ENCODE results near the gene KCNJ1. TPM values are rescaled to one million over a fixed set of nuclear protein-coding genes. Genes with fewer than 3 reads are reported as not detected.

The KCNJ1 gene
- polyA plus RNA-seq, 3 donors, result 101 to 121 (median 109) TPM

DNA sequence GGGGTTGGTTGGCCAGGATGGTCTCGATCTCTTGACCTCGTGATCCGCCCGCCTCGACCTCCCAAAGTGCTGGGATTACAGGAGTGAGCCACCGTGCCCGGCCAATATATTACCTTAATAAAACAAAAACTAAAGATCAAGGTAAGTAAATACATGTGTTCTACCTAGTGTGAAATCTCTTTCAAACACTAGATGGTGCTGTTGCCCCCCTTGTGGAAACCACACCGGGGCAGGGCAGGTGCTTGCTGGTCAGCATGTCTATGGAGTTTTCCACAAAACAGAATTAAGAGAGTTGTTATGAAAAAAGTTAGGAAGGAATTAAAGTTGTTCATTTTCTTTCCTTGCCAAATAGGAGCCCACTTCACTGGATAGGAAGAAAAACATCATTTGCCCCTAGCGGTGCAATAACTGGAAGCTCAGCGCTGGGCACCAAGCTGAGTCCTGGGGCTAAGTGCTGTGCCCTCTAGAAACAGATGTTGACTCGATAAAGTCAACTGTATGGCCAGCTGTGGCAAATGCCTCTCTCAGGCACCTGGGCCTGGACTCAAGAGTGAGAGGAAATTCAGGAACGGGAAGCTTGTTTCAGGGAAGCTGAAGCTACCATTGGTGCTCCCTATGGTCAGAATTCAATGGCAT, 17.7 kb upstream of the KCNJ1 start:
- DNase-seq (ENCODE audit: low read depth in 3 of 3, low spot score in 2 of 3), result no peak

DNA sequence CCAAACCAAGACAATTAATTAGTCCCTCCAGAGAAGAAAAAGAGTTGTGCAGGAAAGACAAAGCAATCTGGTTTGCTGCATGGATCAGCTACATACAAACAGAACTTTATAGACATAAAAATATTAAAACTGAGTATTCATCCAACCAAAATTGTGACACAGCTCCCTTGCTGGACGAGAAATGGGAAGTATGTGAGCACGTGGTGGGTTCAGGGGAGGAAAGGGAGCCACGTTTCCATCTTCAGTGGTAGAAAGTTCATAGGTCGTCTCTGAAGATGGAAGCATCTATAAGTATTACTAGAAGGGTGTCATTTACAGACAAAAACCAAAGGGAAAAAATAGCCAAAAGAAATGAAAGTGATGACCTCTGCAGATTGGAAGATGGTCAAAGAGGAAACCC, 17.0 kb upstream of the KCNJ1 start:
- DNase-seq (ENCODE audit: low read depth in 3 of 3, low spot score in 2 of 3), result no peak

DNA sequence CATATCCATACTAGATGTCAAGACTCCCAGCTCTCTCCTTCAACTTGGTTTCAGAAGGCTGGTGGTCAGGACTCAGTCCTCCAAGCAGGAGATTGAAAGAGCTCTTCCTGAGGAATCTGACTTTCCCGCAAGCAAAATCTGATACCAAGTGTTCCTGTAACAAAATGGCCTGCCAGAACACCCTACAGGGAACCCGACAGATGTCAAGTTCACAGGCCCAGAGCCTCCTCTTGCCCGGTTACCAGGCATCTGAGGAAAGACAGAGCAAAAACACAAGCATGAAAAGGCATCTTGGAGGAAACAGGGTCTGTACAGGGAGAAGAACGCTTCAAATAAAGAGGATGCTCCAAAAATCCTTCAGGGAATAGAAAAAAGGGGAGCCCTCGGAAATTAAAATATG, 15.4 kb upstream of the KCNJ1 start:
- no peak for DNase-seq (ENCODE audit: low read depth in 3 of 3, low spot score in 2 of 3)

DNA sequence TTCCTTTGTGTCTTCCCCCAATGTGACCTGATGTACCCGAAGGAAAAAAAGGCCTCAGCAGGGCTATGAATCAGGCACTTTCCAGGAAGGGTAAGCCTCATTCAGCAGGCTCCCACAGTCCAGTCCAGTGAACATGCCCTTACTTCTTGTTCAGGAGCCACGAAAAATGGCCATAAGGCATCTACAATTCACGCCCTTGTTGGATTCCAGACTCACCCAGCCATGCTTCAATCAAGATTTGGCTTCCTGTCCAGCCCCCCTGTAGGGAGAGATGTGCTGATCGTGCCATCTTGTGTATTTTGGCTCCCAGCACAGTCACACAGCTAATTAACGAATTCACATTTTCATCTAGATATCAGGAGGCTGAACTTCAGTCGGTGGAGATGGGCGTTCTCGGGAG, 14.1 kb upstream of the KCNJ1 start:
- DNase-seq (ENCODE audit: low read depth in 3 of 3, low spot score in 2 of 3), result no peak

DNA sequence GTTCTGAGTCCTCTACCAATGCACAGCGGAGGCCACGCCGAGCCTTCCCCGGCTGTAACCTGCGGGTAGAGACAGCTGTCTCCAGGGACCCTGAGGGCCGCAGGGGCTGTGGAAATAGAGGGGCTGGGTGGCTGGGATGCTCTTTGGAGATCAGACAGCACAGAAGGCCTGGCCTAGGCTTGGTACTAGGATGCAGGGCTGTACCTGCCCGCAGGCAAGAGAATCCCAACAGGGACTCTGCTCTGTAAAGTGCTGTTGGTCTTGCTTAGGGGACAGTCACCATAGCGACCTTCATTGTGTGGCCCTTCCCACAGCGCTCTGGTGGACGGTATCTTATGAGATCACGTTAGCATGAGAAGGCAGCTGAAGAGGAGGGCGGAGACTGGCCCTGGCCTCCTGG, 12.7 kb upstream of the KCNJ1 start:
- no peak for DNase-seq (ENCODE audit: low read depth in 3 of 3, low spot score in 2 of 3)

DNA sequence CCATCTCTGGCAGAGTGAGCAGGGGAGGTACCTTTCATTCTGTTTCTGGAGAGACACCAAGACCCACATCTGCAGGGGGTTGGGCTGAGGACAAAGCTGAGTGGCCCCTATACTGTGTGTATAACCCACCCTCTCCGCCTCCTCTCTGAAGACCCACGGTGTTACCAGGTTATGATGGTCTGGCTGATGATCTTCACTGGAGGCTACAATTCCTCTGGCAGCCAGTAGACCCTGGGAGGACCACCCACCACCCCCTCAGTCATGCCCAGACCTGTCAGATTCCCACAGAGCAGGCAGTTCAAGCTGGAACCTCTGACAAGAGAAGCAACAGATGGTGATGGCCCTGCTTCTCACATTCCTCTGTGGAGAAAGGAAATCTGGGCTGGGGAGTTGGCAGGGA, 11.4 kb upstream of the KCNJ1 start:
- no peak for DNase-seq (ENCODE audit: low read depth in 3 of 3, low spot score in 2 of 3)

DNA sequence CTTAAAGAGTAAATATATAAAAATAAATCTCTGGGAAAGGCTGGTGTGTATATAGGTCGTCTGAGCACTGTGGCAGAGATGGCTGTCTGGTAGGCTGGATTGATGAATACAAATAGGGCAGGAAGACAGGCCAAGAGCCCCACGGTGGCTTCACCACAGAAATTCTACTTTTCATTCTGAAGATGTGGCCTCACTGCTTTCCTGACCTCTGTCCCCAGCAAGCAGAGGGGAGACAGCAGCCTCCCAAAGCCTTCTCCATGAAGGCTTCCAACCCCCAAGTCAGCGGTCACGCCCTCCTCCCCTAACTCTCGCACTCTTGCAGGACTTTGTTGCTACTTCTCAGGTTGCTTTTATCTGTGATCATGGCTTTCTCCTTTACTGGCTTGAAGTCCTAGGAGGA, 10.6 kb upstream of the KCNJ1 start:
- DNase-seq (ENCODE audit: low read depth in 3 of 3, low spot score in 2 of 3), result no peak

DNA sequence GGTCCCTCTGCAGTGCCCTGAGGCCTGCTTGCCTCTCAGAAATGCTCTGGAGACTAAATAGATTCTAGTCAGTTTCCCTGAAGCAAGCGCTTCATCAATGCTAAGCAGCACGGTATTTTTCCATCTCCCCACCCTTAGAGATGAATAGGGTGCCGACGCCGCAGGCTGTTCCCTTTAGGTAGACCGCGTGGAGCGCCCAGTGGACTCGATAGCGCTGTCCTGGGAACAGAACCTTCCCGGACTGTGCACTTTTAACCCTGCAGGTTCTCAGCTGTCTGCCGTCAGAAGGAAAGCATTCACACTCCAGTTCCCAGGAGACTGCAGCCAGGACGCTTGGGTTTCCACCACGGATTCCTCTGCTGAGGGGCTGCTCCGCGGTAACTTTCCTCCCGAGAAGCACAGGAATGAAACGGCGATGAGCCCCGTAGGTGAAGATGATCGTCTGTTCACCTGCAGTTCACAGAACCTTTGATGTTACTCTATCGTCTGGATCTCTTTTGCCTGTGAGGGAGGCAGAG, 9.1 kb upstream of the KCNJ1 start:
- no peak for DNase-seq (ENCODE audit: low read depth in 3 of 3, low spot score in 2 of 3)

DNA sequence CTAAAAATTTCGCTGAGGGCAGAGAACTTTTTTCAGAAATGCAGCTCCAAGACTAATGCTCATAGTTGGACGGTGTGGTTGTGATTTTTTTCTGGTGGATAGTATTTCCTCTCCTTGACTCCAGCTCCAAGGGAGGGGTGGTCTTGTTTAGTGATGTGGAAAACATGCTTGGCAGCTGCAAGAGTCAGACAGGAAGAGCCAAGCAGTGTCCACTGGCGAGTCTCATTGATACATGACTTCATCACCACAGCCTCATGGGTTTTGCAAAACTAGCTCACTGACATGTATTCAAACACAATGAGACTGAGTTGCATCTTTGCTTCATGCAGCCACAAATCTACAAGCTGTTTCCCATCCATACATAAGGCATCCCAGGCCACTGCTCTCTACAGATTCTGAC, 7.3 kb upstream of the KCNJ1 start:
- DNase-seq (ENCODE audit: low read depth in 3 of 3, low spot score in 2 of 3), result no peak

DNA sequence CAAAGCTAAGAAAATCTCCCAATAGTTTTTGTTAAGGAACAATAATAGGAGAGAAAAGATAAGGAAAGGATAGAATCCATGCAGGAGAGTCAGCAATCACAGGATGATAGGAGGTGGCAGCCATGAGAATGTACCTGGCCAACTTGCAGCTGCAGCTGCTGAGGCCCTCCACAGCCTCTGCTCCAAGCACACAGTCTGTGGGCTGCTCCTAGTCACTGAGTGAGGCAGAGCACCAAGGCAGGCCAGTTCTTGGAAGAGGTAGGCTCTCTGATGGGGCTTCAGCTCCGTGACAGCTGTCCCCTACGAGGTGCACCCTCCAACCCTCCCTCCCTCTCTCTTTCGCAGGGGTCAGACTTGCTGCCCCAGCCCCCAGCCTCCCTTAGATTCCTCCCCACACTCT, 5.5 kb upstream of the KCNJ1 start:
- no peak for DNase-seq (ENCODE audit: low read depth in 3 of 3, low spot score in 2 of 3)

DNA sequence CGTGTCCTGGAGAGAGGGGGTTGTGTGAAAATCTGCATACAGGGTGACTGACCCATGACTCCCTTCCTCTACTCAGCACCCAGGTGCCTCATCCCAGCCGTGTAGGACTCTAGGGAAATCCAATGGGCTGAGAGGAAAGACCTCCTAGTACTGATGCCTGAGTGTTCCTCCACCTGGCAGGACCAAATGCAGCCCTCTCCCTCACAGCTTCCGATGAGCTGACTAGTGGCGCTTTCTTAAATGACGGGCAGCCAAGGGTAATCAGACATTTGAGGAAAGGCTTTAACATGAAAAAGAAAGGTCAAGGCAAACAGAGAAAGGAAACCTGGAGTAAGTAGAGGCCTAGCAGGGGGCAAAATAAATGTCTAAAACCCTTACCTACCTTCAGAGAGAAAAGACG, 5.0 kb upstream of the KCNJ1 start:
- no peak for DNase-seq (ENCODE audit: low read depth in 3 of 3, low spot score in 2 of 3)

DNA sequence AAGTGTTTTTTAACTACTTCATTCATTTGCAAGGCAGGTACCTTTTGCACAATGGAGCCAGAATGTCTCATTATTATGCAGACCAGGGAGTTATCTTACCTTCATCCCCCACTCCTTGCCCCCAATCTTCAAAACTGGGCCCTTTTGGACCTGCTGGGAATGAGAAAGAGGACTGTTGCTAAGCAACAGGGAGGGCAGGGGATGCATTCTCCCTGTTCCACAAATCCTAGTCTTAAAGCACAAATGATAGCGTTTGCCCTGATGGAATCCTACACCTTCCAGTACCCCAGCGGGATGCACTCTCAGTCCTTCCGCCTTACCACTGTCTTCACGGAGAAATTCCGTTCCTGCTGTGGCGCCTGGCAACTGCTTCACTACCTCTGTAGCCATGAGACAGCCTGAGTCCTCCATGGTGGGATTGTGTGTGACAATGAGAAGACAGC, 4.1 kb upstream of the KCNJ1 start:
- no peak for DNase-seq (ENCODE audit: low read depth in 3 of 3, low spot score in 2 of 3)

DNA sequence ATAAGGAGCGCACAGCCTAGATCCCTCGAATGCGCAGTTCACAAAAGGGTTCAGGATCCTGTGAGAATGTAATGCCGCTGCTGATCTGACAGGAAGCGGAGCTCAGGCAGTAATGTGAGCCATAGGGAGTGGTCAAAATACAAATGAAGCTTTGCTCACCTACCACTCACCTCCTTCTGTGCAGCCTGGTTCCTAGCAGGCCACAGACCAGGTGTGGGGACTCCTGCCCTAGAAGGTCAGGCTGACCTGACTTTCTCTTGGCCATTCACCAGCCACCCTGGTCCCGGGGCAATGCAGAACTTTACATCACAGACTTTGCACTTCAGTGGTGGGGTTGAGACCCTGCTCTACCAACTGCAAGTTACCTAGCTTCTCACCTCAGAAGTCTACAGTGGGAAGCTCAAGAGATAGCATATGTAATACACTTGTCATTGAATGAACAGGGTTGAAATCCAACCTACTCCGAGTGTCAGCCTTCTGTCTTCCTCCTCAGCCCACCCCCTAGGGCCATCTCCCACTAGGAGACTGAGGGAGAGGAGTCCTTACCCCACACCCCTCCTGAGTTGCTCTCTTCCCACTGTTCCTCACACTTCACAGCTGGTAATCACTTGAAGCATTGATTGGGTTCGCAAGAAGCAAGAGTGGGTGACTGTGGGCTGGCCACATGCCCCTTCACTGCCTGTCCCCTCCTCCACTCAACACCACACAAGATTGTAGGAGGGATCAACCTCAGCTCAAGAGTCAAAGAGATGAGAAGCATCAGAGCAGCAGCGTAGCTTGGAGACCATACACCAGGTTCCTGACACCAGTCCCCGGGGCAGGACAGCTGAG, 2.0 kb upstream of the KCNJ1 start:
- no peak for DNase-seq (ENCODE audit: low read depth in 3 of 3, low spot score in 2 of 3)

DNA sequence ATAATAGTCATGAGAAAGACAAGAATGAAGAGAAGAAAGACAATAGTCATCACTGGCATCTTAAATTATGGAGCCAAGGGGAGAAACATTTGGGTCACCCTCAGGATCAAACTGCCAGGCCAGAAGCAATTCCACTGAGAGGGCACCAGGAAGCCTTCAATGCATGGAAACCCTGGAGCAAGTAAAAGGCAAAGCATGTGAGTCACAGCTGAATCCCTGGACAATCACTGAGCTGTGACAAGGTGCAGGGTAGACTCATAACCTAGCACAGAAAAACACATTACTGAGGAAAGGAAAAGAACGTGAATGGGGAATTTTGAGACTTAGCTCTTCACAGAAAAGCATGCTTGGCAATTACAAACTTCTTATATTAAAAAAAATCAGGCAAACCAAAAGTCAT, 1.6 kb downstream of the KCNJ1 start:
- DNase-seq (ENCODE audit: low read depth in 3 of 3, low spot score in 2 of 3), result no peak

DNA sequence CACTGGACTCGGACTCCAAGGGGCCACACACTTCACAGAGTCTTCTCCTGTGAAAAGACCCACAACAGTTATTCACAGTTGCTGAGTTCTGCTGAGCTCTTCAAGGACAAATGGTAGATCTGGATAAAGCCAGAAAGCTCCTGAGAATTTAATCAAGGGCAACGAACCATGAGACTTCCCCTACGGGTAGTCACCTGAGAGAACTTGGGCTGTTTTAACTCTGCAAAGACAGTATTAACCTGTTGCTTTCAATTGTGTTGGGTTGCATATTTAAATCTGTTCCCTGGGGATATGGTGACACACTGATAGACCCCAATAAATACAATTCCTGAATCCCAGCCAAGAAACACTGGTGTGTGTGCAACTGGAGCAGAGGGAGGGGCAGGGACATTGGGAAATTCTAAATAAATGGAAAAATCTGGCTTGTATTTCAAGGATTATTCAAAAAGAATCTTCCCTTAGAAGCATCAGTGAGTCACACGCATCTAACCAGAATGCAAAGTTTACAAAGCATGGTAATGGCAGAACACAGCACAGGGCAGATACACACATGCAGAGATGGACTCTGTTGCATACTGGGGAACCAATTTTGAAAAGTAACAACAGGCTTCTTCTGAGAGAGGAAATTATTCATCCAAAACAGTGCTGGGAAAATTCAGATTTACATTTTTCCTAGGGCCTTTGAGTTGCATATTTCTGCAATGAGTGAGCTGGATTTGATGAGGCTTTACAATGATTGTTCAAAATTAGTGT, 4.0 kb downstream of the KCNJ1 start:
- DNase-seq (ENCODE audit: low read depth in 3 of 3, low spot score in 2 of 3), result no peak

DNA sequence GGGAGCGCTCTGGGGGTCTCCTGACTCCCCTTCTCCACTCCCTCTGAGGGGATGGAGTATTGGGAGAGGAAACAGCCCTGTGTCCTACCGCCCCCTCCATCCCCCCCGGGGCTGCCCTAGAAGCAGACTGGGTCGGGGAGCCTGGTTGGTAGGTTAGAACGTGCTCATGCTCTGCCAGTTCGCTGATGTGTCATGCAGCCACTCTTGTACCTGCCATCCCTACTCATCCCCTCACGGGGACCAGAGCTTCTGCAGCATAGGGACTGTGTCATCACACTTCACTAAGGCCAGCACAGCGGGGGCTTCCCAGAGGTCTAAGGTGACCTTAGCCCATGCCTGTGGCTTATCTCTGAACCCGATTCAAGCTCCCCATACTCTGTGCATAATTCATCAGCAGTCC, 4.7 kb downstream of the KCNJ1 start:
- DNase-seq (ENCODE audit: low read depth in 3 of 3, low spot score in 2 of 3), result no peak

DNA sequence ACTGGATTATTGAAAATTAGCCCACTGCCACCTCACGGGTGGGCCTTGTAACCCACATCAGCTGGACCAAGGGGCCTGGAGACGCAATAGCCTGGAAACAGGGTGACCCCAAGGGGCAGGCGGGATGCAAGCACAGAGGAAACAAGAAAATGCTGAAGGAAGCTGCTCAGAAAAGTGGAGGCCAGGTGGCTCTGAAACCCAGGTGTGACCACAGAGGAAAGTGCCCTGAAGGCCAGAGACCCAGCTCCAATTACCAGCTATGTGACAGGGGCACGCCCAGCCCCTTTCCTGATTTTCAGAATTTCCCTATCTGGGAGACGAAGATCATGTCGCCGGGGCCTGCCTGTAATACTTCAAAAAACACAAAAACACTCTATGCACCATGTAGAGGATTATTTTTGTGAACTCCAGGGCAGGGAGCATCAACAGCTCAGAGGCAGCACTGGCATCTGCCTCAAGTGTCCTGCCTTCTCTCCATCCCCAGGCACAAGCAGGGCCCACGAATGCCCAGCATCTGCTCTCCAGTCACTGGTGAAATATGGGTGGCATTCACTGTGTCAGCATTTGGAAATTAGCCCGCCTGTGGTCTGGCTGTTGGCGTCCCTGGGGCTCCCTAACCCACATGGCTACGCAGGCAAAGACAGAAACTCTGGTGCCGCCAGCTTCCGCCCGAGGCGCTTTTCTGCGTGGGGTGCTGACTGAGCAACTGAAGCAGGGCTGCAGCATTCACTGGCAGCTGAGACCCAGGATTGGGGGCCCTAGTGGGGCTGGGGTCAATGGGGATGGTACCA, 6.3 kb downstream of the KCNJ1 start:
- DNase-seq (ENCODE audit: low read depth in 3 of 3, low spot score in 2 of 3), result no peak

DNA sequence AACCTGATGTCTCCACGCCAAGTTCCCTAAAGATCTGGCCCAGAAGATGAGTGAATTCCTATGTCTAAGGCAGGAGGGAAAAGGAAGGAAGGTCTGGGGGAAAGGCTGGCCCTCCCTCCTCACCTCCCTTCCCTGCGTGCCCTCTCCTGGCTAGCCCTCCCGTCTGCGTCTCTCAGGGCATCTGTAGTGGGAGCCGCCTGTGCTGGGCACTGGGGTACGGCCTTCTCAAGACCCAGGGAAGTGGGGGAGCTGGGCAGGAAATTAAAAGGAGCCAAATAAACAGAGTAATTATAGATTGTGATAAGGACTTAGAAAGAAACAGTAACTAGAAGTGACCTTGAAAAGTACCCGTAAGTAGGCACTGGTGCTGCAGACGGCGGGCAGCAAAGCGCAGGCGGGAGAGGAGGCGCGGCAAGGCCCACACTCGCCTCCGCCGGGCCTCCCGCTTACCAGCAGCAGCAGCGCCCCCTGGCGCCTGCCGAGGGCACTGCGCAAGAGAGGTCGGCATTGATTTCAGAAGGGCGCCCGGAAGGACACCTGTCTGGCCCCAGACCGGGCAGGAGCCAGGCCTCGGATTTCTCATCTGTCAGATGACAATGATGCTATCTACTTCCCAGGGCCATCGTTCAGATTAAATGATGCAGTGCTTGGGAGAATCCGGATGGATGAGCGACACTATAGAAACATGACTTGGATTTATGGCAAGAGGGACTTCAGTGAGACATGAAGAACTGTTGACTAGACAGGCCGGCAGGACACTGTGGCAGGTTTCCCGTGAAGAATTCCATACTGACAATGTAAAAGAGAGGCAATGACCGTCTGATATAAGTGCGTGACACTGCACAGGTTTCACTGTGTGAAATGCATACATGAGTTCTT, 7.3 kb downstream of the KCNJ1 start:
- no peak for DNase-seq (ENCODE audit: low read depth in 3 of 3, low spot score in 2 of 3)

DNA sequence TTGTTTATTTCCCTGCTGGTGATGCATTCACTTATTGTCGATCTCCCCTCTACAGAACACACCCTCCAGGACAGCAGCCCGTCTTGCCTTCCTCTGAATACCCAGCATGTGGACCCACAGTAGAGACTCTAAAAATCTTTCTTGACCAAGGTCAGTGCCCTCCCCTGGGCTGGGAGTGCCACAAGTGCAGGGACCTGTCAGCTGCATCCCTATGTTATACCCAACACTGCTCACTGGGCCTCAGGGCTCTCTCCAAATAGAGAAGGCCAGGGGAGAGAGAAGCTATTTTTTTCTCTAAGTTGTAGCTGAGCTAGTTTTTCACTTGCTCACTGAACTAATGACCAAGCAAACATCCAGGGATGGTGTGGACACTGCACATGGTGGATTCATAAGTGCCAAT, 9.8 kb downstream of the KCNJ1 start:
- DNase-seq (ENCODE audit: low read depth in 3 of 3, low spot score in 2 of 3), result no peak

DNA sequence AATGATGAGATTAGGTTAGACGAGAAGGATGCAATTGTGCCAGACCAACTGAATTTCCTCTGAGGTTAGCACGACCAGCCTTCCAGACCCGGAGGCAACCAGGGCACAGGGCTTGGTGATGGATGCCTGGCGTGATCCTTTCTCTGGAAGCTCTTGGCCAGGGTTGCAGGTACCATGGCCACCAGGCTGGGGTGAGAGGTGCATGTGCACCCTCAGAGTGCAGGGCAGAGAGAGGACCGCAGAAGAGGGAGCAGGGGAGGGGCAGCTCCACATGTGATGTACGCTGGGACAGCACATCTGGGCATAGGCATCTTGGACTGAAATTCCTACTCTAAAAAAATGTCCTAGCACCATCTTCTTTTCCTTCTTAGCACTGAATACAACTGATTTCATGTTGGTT, 10.9 kb downstream of the KCNJ1 start:
- no peak for DNase-seq (ENCODE audit: low read depth in 3 of 3, low spot score in 2 of 3)
